Measurements from ENCODE around the gene ZHX3.

GRCh38 chr20:41272339-41272738, 45.2 kb downstream of the ZHX3 start:
- TF ChIP-seq POLR2A (IDR thresholded peaks at IDR 0.05) (no peak), CTCF (IDR thresholded peaks at IDR 0.05) (no peak)

All from heart left ventricle (tissue), 13 donors.